HG02884 (cell line): ENCODE results near the gene GPR31.
"Not testable (repeated sequence)": the region's sequence is repeated elsewhere in the genome, so short reads cannot be mapped to it uniquely, and the experiment has no call there.

ENCODE experiments used
- ATAC-seq: cut with Tn5 transposase; IDR thresholded peaks from one replicate; pipeline ENCODE4 v1.9.1; 2021; ENCODE audit warnings: mild to moderate bottlenecking, moderate library complexity; ENCODE audit not compliant: unreplicated experiment

Gene GPR31

GRCh38 chr6:167167699-167168098 is 9.9 kb upstream of the GPR31 start:
- not testable (repeated sequence) for ATAC-seq

DNA sequence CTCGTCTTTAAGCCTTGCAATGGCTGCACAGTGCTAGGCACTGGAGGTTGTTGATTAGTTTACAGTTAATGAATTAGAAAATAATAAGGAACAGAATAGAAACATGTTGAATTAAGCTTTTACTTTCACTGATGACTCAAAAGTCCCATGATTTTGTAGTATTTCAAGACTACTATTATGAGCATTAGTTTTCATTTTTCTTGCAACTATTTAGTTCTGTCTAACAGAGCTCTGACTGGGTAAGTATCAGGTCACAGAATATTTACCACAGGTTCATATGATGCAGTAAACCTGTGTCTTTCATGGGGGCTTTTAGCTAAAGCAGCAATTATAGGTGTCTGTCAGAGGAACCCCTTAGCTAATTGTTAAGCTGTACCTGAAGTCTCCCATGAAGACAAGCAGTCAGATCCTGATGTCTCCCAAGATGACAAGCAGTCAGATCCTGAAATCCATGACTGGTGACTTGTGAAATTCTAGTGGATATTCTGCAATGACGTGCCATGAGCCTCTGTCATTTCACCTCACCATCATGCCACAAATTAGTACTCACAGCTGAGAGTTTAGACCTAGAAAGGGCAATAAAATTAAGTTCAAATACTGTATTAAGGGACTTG is 8.2 kb upstream of the GPR31 start:
- no peak for ATAC-seq

GRCh38 chr6:167164261-167164660 is 6.5 kb upstream of the GPR31 start:
- ATAC-seq, result no peak

DNA sequence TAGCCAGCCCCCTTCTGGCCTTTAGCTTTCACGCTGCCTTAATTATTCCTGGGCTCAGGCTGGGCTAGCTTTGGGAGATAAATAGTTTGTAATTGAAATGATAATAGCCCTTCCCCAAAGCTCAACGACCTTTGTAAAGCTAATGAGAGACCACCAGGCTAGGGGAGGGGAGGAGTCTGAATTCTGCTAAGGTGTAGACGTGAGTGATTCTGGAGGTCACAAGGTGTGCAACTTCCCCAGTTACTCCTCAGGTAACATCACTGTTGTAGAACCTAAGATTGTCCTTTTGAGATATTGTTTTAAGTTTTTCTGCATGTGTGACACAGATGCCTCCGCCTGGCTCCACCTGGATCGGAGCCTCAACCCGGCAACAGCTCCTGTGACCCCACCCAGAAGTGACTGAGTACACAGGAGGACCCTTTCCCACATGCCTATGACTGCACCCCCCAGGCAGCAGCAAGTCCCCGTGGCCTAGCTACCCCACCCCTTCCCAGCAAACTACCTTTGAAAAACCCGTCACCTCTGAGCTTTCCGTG is 5.8 kb upstream of the GPR31 start:
- ATAC-seq, result no peak

DNA sequence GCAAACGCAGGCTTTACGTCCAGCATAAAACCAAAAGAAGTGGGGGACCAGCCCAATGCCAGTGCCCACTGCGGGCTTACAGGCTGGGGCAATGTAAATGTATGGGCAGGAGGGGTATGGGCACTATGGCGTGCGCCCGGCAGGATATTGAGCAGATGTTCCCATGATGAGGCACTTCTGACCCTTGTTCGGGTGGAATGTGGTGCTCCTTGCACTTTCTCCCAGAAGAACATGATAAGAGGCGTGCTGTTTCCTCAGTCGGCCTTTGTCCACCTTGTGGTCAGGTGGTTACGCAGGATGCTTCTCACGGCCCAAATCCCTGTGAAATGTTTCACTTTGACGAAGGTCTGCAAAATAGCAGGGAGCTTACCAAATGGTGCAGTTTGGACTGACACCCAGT is 4.8 kb upstream of the GPR31 start:
- ATAC-seq, result no peak

DNA sequence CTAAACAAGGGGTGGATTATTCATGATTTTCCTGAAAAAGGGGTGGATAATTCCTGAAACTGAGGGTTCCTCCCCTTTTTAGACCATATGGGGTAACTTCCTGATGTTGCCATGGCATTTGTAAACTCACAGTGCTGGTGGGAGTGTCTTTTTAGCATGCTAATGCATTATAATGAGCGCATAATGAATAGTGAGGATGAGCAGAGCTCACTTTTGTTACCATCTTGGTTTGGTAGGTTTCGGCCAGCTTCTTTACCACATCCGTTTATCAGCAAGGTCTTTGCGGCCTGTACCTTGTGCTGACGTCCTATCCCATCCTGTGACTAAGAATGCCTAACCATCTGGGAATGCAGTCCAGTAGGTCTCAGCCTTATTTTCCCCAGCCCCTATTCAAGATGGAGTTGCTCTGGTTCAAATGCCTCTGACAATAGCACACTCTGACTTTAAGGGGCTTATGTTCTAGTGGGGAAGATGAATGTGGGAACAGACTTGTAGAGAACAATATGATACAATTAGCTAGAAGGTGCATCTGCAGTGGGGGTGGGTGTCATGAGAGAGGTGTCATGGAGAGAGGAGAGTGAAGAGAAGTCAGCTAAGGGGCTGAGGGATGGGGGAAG is 4.2 kb upstream of the GPR31 start:
- no peak for ATAC-seq

- no peak for ATAC-seq
These were observed 366 bp downstream of the GPR31 start for GRCh38 chr6:167157414-167157813.

DNA sequence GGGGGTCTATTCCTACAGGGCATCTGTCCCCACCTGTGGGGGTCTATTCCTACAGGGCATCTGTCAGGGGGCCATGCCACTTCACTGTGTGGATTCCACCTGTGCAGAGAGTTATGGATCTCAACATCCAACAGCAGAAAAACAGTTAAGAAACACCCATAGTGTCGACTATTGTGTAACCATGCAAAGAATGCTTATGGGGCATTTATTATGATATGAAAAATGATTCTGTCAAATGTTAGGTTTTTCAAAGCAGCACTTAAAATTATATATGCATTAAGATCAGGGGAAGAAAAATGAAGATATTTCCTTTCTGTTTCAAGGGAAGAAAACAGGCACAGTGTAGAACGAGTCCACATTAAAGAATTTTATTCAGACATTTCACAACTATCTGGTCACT is 2.9 kb downstream of the GPR31 start:
- ATAC-seq, result no peak

DNA sequence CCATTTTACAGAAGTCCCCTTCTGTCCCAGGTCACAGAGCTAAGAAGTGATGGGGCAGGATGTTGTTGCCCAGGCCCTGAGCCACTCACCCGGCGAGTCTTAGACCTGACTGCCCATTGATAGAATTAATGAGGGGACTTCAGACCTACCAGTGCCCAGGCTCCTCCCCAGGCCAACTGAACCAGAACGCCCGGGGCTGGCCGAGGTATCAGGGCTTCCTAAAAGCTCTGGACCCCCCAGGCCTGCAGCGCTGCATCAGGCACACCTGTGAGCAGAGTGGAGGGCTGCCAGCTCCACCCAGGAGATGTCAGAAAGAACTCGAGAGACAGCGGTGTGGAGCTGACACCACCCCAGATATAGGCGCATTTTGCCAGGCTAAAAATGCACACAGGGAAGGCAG is 3.5 kb downstream of the GPR31 start:
- no peak for ATAC-seq

DNA sequence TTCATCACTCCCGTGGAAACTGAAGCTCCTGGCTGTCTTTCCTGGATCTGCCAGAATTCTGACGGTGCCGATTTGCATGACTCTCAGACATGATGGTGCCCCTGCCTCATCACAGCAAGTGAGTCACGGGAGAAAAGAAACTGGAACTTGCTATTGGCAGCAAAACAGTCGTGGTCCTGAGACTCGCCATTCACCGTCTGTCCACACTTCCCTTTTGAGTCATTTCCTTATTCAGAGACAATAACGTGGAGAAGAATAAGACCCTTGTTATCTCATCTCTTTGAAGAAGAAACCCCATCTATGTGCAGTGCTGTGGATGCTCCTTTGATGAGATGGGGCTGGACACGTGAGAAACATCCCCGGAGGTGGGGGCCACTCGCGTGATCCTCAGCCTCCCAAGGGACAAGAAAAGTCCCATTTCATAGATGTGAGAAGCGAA is 4.2 kb downstream of the GPR31 start:
- ATAC-seq, result no peak

DNA sequence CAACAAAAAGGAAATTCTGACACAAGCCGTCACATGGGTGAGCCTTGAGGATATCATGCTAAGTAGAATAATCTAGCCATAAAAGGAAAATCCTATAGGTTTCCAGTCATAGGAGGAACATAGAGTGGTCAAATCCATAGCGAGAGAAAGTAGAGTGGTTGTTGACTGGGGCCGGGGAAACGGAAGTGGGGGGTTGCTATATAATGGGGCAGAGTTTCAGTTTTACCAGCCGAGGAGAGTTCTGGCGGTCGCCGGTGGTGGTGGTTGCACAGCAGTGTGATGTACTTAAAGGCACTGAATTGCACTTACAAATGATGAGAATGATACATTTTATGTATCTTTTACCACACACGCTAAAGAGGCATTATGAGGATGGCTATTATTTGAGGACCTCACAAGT is 4.9 kb downstream of the GPR31 start:
- no peak for ATAC-seq

DNA sequence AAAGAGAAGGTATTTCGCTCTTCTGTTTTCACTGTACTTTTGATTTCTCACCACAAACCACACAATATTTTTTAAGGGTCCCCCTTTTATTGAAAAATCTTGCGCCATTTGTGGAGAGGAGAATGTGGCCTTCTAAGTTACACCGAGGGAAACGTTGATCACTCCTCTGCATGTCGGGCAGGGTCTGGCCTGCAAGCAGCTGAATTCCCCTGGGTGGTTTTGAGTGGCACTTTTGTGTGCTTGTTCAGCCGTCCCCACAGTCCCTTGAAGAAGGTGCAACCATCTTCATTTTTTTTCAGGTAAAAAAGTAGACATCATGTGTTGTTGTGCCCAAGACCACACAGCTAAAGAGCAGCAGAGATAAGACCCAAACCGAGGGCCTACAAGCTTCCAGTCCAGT is 6.1 kb downstream of the GPR31 start:
- no peak for ATAC-seq

DNA sequence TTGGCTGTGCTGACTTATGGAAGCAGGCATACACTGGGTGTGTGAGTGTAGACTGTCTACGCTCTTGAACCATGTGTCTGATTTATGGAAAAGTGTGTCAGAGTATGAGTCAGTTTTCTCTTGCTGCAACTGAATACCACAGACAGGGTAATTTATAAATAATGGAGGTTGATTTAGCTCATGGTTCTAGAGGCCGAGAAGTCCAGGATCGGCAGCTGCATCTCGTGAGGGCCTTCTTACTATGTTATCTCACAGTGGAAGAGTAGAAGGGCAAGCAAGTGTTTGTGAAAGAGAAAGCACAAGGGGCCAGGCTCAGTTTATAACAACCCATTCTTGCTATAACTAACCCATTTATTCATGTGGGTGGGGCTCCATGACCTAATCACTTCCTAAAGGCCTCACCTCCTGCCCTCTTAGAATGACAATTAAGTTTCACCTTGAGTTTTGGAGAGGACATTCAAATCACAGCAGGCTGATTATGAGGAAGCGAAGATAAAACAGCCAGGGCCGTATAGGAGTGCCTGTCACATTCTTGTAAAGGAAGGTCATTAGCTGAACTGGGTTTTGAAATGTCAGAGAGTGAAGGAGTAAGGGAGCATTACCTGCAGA is 6.7 kb downstream of the GPR31 start:
- peak; percentile 69 for ATAC-seq

- ATAC-seq, result no peak
These were observed 8.8 kb downstream of the GPR31 start for GRCh38 chr6:167148997-167149396.

DNA sequence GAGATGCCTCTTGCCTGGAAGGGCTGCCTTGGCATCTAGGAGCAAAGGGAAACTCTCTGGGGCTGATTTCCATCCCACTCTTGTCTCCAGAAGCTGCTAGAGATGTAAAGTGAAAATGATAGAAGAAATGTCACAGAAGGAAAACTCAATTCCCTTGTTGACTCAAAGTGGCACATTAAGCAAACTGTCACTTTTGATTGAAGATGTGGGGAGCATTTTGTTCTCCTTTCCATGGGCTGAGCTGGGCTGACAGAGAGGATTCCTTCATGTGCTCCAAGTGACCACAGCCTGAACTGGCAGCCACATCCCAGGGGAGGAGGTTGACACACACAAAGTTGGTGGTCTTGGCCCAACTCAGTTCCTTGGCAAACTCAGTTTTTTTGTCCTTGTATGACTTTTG is 9.8 kb downstream of the GPR31 start:
- ATAC-seq, result no peak

DNA sequence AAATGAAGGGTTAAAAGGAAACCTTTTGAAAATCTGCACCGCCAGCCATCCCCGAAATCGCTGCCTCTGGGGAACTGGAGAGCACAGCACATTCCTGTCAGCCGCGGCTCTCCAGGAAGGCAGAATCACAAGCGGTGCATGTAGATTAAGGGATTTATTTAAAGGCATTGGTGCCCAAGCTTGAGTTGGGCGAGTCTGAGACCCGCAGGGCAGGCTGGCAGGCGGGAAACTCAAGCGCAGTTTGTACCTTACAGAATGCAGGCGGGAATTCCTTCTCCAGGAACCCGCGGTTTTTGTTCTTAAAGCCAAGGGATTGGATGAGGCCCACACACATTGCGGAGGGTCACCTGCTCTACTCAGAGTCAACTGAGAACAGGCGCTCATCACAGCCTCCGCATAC is 10.8 kb downstream of the GPR31 start:
- ATAC-seq, result no peak

- no peak for ATAC-seq
These were observed 11.6 kb downstream of the GPR31 start for GRCh38 chr6:167146135-167146534.

- ATAC-seq, result no peak
These were observed 12.3 kb downstream of the GPR31 start for GRCh38 chr6:167145461-167145860.

DNA sequence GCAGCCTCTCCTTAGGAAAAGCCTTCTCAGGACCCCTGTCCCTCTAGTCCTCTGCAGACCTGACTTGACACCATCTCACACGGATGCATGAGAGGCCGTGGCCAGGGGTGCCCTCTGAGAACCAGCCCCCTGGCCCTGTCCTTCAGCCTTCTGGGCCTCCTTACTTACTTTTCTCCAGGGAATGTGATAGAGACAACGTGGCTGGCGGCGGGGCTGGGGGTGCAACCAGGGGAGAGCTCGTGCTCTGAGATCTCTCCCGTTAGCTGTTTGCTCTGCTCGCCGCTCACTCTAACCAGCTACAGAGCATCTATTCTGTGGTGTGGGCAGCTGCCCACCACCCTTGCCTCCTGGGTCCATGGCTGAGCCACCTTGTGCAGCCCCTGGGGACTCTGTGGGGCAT is 14.7 kb downstream of the GPR31 start:
- no peak for ATAC-seq

DNA sequence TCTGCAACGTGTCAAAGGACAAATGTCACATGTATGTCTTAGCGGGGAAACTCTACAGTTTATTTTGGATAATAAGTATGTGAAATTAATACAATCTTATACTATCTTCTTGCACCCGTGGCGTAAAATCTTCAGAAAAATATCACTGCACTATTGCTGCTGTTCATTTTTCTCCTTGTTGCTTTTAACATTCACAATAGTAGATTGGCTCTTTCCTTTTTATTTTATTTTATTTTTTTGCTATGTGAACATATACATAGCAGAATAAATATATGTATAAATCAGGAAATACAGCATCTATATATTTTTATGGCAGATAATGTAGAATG is 15.4 kb downstream of the GPR31 start:
- no peak for ATAC-seq

DNA sequence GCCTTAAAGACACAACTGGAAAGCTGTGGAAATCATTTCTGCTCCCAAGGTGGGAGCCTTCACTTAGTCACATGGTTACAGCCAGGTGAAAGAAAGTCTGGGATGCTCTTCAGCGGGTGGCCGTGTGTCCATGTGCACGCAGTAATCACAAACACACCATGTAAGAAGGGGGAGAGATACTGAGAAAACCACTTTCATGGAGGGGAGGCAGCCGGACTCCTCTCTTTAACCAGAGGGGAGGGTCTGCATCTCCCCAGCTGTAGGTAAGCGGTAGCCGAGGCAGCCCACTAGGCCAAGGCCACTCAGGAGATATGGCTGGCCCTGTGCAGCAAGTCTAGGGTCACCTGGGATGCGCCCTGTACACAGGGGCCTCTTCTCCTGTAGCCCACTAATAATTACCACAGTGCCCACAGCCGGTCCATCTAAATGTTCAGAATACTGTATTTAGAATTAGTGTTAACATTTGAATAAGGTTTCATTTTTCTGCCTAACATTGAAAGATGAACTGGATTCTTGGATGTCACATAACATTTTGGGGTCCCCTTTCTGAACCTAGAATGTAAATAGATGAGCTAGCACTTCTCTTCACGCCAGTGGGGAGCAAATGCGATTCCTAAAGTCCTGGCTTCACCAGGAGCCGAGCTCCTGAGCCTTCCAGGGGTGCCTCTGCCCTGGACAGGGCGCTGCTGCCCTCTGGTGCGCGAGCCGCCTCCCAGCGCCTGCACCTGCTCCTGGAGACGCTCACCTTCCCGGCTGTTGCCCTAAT is 15.9 kb downstream of the GPR31 start:
- ATAC-seq, result peak; percentile 73
